Measurements from ENCODE around the gene ANAPC15.
A peak's percentile ranks its signal among the peaks of the same experiment; 100 is the strongest.
"Not testable (repeated sequence)": the region's sequence is repeated elsewhere in the genome, so short reads cannot be mapped to it uniquely, and the experiment has no call there.

Gene ANAPC15

GRCh38 chr11:72112143-72112977 is at the start of gene ANAPC15:
TSS of gene ANAPC15 (minus strand) at chr11:72112695. CDS start at chr11:72111276, 1,419 bp downstream.
- DNase-seq (ENCODE audit: low spot score), result peak; percentile 97

GRCh38 chr11:72160319-72160718 is 47.8 kb upstream of the ANAPC15 start:
- peak; percentile 34 for DNase-seq (ENCODE audit: low spot score)

- no peak for DNase-seq (ENCODE audit: low spot score)
Observed at GRCh38 chr11:72157131-72157530, 44.6 kb upstream of the ANAPC15 start.

- DNase-seq (ENCODE audit: low spot score), result no peak
Observed at GRCh38 chr11:72155751-72156150, 43.3 kb upstream of the ANAPC15 start.

GRCh38 chr11:72154816-72155215 is 42.3 kb upstream of the ANAPC15 start:
- no peak for DNase-seq (ENCODE audit: low spot score)

GRCh38 chr11:72153874-72154273 is 41.4 kb upstream of the ANAPC15 start:
- DNase-seq (ENCODE audit: low spot score), result not testable (repeated sequence)

- DNase-seq (ENCODE audit: low spot score), result no peak
Observed at GRCh38 chr11:72150882-72151281, 38.4 kb upstream of the ANAPC15 start.

- DNase-seq (ENCODE audit: low spot score), result no peak
Observed at GRCh38 chr11:72146625-72147024, 34.1 kb upstream of the ANAPC15 start.

- DNase-seq (ENCODE audit: low spot score), result no peak
Observed at GRCh38 chr11:72144807-72145565, 32.5 kb upstream of the ANAPC15 start.

GRCh38 chr11:72142543-72142942 is 30.0 kb upstream of the ANAPC15 start:
- not testable (repeated sequence) for DNase-seq (ENCODE audit: low spot score)

- DNase-seq (ENCODE audit: low spot score), result not testable (repeated sequence)
Observed at GRCh38 chr11:72142086-72142485, 29.6 kb upstream of the ANAPC15 start.

- DNase-seq (ENCODE audit: low spot score), result no peak
Observed at GRCh38 chr11:72141066-72141465, 28.6 kb upstream of the ANAPC15 start.

- no peak for DNase-seq (ENCODE audit: low spot score)
Observed at GRCh38 chr11:72140661-72141060, 28.2 kb upstream of the ANAPC15 start.

- DNase-seq (ENCODE audit: low spot score), result no peak
Observed at GRCh38 chr11:72139500-72139899, 27.0 kb upstream of the ANAPC15 start.

- no peak for DNase-seq (ENCODE audit: low spot score)
Observed at GRCh38 chr11:72138821-72139390, 26.4 kb upstream of the ANAPC15 start.

GRCh38 chr11:72136684-72137262 is 24.3 kb upstream of the ANAPC15 start:
- no peak for DNase-seq (ENCODE audit: low spot score)

- DNase-seq (ENCODE audit: low spot score), result no peak
Observed at GRCh38 chr11:72135891-72136683, 23.6 kb upstream of the ANAPC15 start.

GRCh38 chr11:72135473-72135872 is 23.0 kb upstream of the ANAPC15 start, which contains the start of gene FOLR3:
TSS of gene FOLR3 (plus strand) at chr11:72135725. CDS start at chr11:72135953, 228 bp downstream.
- not testable (repeated sequence) for DNase-seq (ENCODE audit: low spot score)

- DNase-seq (ENCODE audit: low spot score), result no peak
Observed at GRCh38 chr11:72132646-72133045, 20.2 kb upstream of the ANAPC15 start.

- no peak for DNase-seq (ENCODE audit: low spot score)
Observed at GRCh38 chr11:72129381-72129780, 16.9 kb upstream of the ANAPC15 start.

GRCh38 chr11:72127923-72128322 is 15.4 kb upstream of the ANAPC15 start:
- no peak for DNase-seq (ENCODE audit: low spot score)

Data from left forelimb (tissue), 1 donor.